Dendritic cell treated with granulocyte-macrophage colony-stimulating factor and Interleukin-4, amounts not matched to agents 40 ng/mL and 50 ng/mL, for 4 days (primary cell): ENCODE measurements around the gene POLR3A.
"Not testable (repeated sequence)": the region's sequence is repeated elsewhere in the genome, so short reads cannot be mapped to it uniquely, and the experiment has no call there.

Experiments used
- H3K27ac Mint-ChIP-seq: one replicate; pipeline ENCODE4 v1.8.0; 2022; ENCODE audit warnings: mild to moderate bottlenecking, mixed read lengths
- H3K27me3 Mint-ChIP-seq: one replicate; pipeline ENCODE4 v1.8.0; 2022; ENCODE audit warnings: mild to moderate bottlenecking, mixed read lengths
- H3K36me3 Mint-ChIP-seq: one replicate; pipeline ENCODE4 v1.8.0; 2022; ENCODE audit warnings: low read depth, mixed read lengths
- H3K4me1 Mint-ChIP-seq: one replicate; pipeline ENCODE4 v1.8.0; 2022; ENCODE audit warnings: low read depth, mixed read lengths
- H3K4me3 Mint-ChIP-seq: one replicate; pipeline ENCODE4 v1.8.0; 2022; ENCODE audit warnings: mild to moderate bottlenecking, moderate library complexity, mixed read lengths
- H3K9me3 Mint-ChIP-seq: one replicate; pipeline ENCODE4 v1.8.0; 2022; ENCODE audit warnings: mixed read lengths
- intact Hi-C: fragments of 100-400 bp; cut with micrococcal nuclease; formaldehyde crosslinking; loops from one replicate; pipeline ENCODE4 v1.15.0; 2022

The POLR3A gene

GRCh38 chr10:77998780-77999179, 30.5 kb downstream of the POLR3A start:
- not testable (repeated sequence) for H3K4me1 Mint-ChIP-seq, H3K27me3 Mint-ChIP-seq

GRCh38 chr10:77993620-77994019, 35.7 kb downstream of the POLR3A start:
- Mint-ChIP-seq H3K36me3 (peaks cover 96% of the 10 kb centered on the region), H3K4me1 (no peaks in the 10 kb centered on the region), H3K4me3 (no peak overlapping the region), H3K27ac (no peak overlapping the region), H3K9me3 (no peaks in the 10 kb centered on the region), H3K27me3 (no peaks in the 10 kb centered on the region)
- intact Hi-C loops = no loop called here

More at GRCh38 chr10:77998780-77999179, 30.5 kb downstream of the POLR3A start:
- H3K4me3 Mint-ChIP-seq, H3K27ac Mint-ChIP-seq, intact Hi-C loops, H3K9me3 Mint-ChIP-seq: not testable (repeated sequence)
- peaks cover 98% of the 10 kb centered on the region for H3K36me3 Mint-ChIP-seq

DNA sequence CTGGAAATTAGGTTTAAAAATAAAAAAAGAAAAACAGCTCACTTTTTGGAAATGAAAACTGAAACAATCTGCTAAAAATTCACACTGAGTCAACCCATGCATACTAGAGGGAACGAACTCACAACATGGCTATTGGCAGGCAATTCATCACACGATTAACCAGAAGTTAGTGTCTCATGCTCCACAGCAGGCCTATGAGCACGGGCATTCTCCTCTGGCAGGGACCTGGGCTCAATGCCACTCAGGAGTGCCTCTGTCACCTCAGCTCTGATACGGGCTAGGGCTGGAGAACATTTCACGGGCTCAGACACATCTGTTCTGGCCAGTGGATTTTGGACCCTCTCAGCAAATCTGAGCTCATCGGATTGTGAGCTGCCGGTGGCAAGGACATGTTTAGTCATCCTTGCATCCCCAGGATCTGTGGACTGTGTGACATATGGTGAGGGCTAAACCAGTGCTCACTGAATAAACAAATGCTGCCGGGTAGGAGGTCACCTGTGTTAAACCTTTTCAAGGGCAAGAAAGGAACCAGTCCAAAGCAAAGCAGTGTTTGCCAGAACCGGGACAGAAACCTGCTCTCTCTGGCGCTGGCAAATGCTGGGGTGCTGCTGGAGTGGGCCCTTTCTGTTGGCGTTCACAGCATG, 40.1 kb downstream of the POLR3A start:
- intact Hi-C loops = no loop called here
- Mint-ChIP-seq H3K27ac (no peak overlapping the region), H3K9me3 (no peaks in the 10 kb centered on the region), H3K4me3 (no peak overlapping the region), H3K36me3 (peaks cover 96% of the 10 kb centered on the region), H3K27me3 (no peaks in the 10 kb centered on the region), H3K4me1 (no peaks in the 10 kb centered on the region)

DNA sequence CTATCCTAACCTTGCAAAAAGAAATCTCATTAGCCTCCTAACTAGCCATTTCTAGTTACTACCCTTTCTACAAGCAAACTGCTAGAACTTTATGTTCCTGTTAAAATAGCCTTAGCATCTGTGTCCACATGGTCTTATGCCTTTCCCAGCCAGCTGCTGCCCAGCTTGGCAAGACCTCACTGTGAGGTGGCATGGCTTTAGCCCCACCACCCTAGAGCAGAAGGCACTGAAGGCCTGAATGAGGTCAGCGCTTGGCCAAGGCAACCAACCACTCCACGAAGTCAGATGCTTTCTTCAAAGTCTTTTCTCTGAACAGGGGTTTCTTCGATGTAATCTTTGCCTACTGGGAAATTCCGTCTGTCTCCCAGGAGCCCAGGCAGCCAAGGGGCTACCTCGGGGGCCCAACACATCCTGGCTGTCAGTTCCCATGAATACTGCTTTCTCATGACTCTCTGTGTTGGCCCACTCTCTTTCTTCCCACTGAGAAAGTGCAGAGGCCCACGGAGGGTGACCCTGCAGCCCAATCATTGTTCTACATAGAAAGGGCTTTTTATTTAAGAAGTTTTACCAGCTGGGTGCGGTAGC, 41.6 kb downstream of the POLR3A start:
- Mint-ChIP-seq H3K27me3 (no peaks in the 10 kb centered on the region), H3K27ac (no peak overlapping the region), H3K4me3 (no peak overlapping the region), H3K36me3 (peaks cover 96% of the 10 kb centered on the region), H3K4me1 (no peaks in the 10 kb centered on the region), H3K9me3 (no peaks in the 10 kb centered on the region)
- intact Hi-C loops = no loop called here

- H3K9me3 Mint-ChIP-seq = no peaks in the 10 kb centered on the region
- intact Hi-C loops = no loop called here
- H3K36me3 Mint-ChIP-seq = peaks cover 100% of the 10 kb centered on the region
Observed at GRCh38 chr10:77984986-77985385, 44.3 kb downstream of the POLR3A start.

GRCh38 chr10:77983384-77984341, 45.7 kb downstream of the POLR3A start:
- H3K4me3 Mint-ChIP-seq = no peak overlapping the region
- peaks cover 100% of the 10 kb centered on the region for H3K36me3 Mint-ChIP-seq
- no peak overlapping the region for H3K27ac Mint-ChIP-seq
- no peaks in the 10 kb centered on the region for H3K4me1 Mint-ChIP-seq
- intact Hi-C loops = no loop called here
- H3K27me3 Mint-ChIP-seq = no peaks in the 10 kb centered on the region
- H3K9me3 Mint-ChIP-seq = no peaks in the 10 kb centered on the region

More at GRCh38 chr10:77984986-77985385, 44.3 kb downstream of the POLR3A start:
- Mint-ChIP-seq H3K4me1 (no peaks in the 10 kb centered on the region), H3K4me3 (no peak overlapping the region), H3K27ac (no peak overlapping the region), H3K27me3 (no peaks in the 10 kb centered on the region)

- no peaks in the 10 kb centered on the region for H3K4me1 Mint-ChIP-seq
- no peaks in the 10 kb centered on the region for H3K9me3 Mint-ChIP-seq
- no peak overlapping the region for H3K4me3 Mint-ChIP-seq
- no peaks in the 10 kb centered on the region for H3K27me3 Mint-ChIP-seq
- H3K27ac Mint-ChIP-seq = no peak overlapping the region
- peaks cover 99% of the 10 kb centered on the region for H3K36me3 Mint-ChIP-seq
- intact Hi-C loops = no loop called here
Observed at GRCh38 chr10:77981281-77981680, 48.0 kb downstream of the POLR3A start.

DNA sequence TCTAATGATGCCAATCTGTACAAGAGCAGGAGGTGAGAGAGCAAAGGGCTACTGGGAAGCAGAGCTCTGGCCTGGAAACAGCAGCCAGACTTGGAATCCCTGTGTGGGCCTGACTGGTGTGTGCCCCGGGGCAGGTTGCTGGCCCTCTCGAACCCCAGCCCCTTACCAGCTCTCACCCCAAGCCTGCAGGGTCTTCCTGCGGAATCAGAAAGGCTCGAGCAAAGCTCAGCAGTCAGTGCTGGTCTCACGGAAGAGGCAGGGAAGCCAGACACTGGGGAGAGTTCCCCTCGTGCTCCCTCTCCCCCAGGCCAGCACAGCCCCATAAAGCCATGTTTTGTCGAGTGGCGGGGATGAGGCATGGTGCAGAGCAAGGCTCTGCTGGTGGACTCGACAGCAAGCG, 50.1 kb downstream of the POLR3A start:
- Mint-ChIP-seq H3K27me3 (no peaks in the 10 kb centered on the region), H3K4me1 (no peaks in the 10 kb centered on the region), H3K36me3 (peaks cover 90% of the 10 kb centered on the region), H3K4me3 (no peak overlapping the region), H3K9me3 (no peaks in the 10 kb centered on the region), H3K27ac (no peak overlapping the region)
- intact Hi-C loops = no loop called here

GRCh38 chr10:77978360-77978759, 51.0 kb downstream of the POLR3A start:
- intact Hi-C loops = no loop called here
- H3K4me3 Mint-ChIP-seq = no peak overlapping the region
- H3K27me3 Mint-ChIP-seq = no peaks in the 10 kb centered on the region
- H3K4me1 Mint-ChIP-seq = no peaks in the 10 kb centered on the region
- H3K9me3 Mint-ChIP-seq = no peaks in the 10 kb centered on the region
- H3K27ac Mint-ChIP-seq = no peak overlapping the region
- peaks cover 81% of the 10 kb centered on the region for H3K36me3 Mint-ChIP-seq

DNA sequence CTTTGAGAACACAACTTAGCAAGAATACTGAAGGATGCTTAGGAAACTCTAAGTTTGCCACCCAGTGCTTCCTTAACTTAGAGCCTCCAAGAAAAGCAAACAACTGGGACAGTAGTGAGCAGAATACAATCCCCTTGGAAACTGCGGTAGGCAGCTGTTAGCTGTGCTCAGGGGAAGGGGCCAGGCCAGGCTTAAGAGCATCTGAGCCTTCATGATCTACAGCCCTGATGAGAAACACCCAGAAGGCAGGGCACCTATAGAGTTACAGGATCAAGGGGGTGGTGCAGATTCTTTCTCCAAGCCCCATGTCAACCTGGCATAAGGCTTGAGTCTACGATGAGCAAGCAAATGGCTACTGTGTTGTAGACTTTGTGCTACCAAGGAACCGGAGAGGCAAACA, 51.4 kb downstream of the POLR3A start:
- Mint-ChIP-seq H3K27ac (no peak overlapping the region), H3K36me3 (peaks cover 77% of the 10 kb centered on the region), H3K9me3 (no peaks in the 10 kb centered on the region), H3K27me3 (no peaks in the 10 kb centered on the region), H3K4me1 (no peaks in the 10 kb centered on the region), H3K4me3 (no peak overlapping the region)
- intact Hi-C loops = no loop called here

DNA sequence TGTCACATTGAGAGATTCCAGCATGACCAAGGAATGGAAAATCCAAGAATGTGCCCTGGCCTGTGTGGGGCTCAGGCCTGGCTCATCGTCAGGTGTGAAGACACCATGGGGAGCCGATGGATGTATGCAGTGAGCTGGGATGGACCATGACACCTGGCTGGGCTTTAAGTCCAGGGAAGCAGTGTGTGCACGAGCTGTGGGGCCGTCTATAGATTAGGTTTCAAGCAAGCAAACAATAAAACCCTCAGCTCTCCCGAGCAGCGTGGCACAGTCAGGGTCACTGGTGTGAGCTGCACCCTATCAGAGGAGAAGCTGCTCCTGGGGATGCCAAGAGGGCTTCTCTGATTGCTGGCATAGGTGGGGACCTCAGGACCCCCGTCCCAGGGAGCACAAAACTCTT, 52.3 kb downstream of the POLR3A start:
- intact Hi-C loops = no loop called here
- Mint-ChIP-seq H3K4me1 (no peaks in the 10 kb centered on the region), H3K36me3 (peaks cover 74% of the 10 kb centered on the region), H3K27ac (no peak overlapping the region), H3K4me3 (no peak overlapping the region), H3K27me3 (no peaks in the 10 kb centered on the region), H3K9me3 (no peaks in the 10 kb centered on the region)

- Mint-ChIP-seq H3K4me3 (no peak overlapping the region), H3K27ac (no peak overlapping the region), H3K36me3 (peaks cover 60% of the 10 kb centered on the region), H3K9me3 (no peaks in the 10 kb centered on the region), H3K4me1 (peaks cover 5% of the 10 kb centered on the region), H3K27me3 (no peaks in the 10 kb centered on the region)
- intact Hi-C loops = no loop called here
Observed at GRCh38 chr10:77975086-77975666, 54.1 kb downstream of the POLR3A start.

GRCh38 chr10:77974396-77975074, 54.8 kb downstream of the POLR3A start:
- H3K4me1 Mint-ChIP-seq = peaks cover 5% of the 10 kb centered on the region
- H3K27me3 Mint-ChIP-seq = no peaks in the 10 kb centered on the region
- H3K4me3 Mint-ChIP-seq = no peak overlapping the region
- H3K9me3 Mint-ChIP-seq = no peaks in the 10 kb centered on the region
- H3K27ac Mint-ChIP-seq = no peak overlapping the region
- intact Hi-C loops = no loop called here
- peaks cover 54% of the 10 kb centered on the region for H3K36me3 Mint-ChIP-seq
